ENCODE data around the gene ERFL. TPM values are rescaled to one million over a fixed set of nuclear protein-coding genes. Genes with fewer than 3 reads are reported as not detected.
A peak's percentile ranks its signal among the peaks of the same experiment; 100 is the strongest.

ERFL gene
- total RNA-seq, 2 donors from 2014 or later = 0.36 to 1.9 TPM

- 47% methylated on average over 22 of the region's 22 CpGs for WGBS
- H3K9me3 ChIP-seq = no peaks in the 10 kb centered on the region
- H3K27me3 ChIP-seq (replicated peaks; ENCODE audit: insufficient read depth) = no peaks in the 10 kb centered on the region
- no peak for DNase-seq (ENCODE audit: low spot score)
- TF ChIP-seq POLR2A (IDR thresholded peaks at IDR 0.05) (no peak), CTCF (IDR thresholded peaks at IDR 0.05) (no peak), POLR2AphosphoS5 (IDR thresholded peaks at IDR 0.05) (no peak)
- no peaks in the 10 kb centered on the region for H3K36me3 ChIP-seq
- intact Hi-C loops (cut with DNase I) = no loop called here
- no peak overlapping the region for H3K4me3 ChIP-seq
- no peak overlapping the region for H3K27ac ChIP-seq
- H3K4me1 ChIP-seq (replicated peaks) = peaks cover 9% of the 10 kb centered on the region
Observed at GRCh38 chr19:41937525-41938468, 9.5 kb upstream of the ERFL start.

GRCh38 chr19:41936961-41937360 lies 8.7 kb upstream of the ERFL start:
- Histone ChIP-seq H3K27me3 (replicated peaks; ENCODE audit: insufficient read depth) (peaks cover 3% of the 10 kb centered on the region), H3K36me3 (no peaks in the 10 kb centered on the region), H3K27ac (no peak overlapping the region), H3K4me3 (no peak overlapping the region), H3K4me1 (replicated peaks) (peaks cover 9% of the 10 kb centered on the region), H3K9me3 (no peaks in the 10 kb centered on the region)
- no peak for TF ChIP-seq POLR2A (IDR thresholded peaks at IDR 0.05)
- WGBS = 56% methylated on average over 13 of the region's 15 CpGs
- intact Hi-C loops (cut with DNase I) = no loop called here
- no peak for DNase-seq (ENCODE audit: low spot score)

GRCh38 chr19:41936416-41936850 lies 8.2 kb upstream of the ERFL start:
- intact Hi-C loops (cut with DNase I) = no loop called here
- no peak for DNase-seq (ENCODE audit: low spot score)
- no peaks in the 10 kb centered on the region for H3K9me3 ChIP-seq
- WGBS = 70% methylated on average over 8 of the region's 8 CpGs
- no peaks in the 10 kb centered on the region for H3K36me3 ChIP-seq
- TF ChIP-seq POLR2AphosphoS5 (IDR thresholded peaks at IDR 0.05) (no peak), CTCF (IDR thresholded peaks at IDR 0.05) (no peak), POLR2A (IDR thresholded peaks at IDR 0.05) (no peak)
- H3K4me3 ChIP-seq = no peak overlapping the region
- H3K27me3 ChIP-seq (replicated peaks; ENCODE audit: insufficient read depth) = peaks cover 3% of the 10 kb centered on the region
- peaks cover 9% of the 10 kb centered on the region for H3K4me1 ChIP-seq (replicated peaks)
- H3K27ac ChIP-seq = no peak overlapping the region

GRCh38 chr19:41935760-41936415 lies 7.6 kb upstream of the ERFL start:
- Histone ChIP-seq H3K27ac (no peak overlapping the region), H3K4me1 (replicated peaks) (peaks cover 9% of the 10 kb centered on the region), H3K36me3 (no peaks in the 10 kb centered on the region), H3K27me3 (replicated peaks; ENCODE audit: insufficient read depth) (peaks cover 3% of the 10 kb centered on the region), H3K9me3 (no peaks in the 10 kb centered on the region), H3K4me3 (no peak overlapping the region)
- no peak for TF ChIP-seq POLR2A (IDR thresholded peaks at IDR 0.05)
- no peak for TF ChIP-seq CTCF (IDR thresholded peaks at IDR 0.05)
- no peak for TF ChIP-seq POLR2AphosphoS5 (IDR thresholded peaks at IDR 0.05)
- no peak for DNase-seq (ENCODE audit: low spot score)
- intact Hi-C loops (cut with DNase I) = no loop called here
- WGBS = 18% methylated on average over 24 of the region's 26 CpGs

- peak; percentile 53 for DNase-seq (ENCODE audit: low spot score)
- peaks cover 4% of the 10 kb centered on the region for H3K27me3 ChIP-seq (replicated peaks; ENCODE audit: insufficient read depth)
- intact Hi-C loops (cut with DNase I) = no loop called here
Observed at GRCh38 chr19:41934849-41935374, 6.7 kb upstream of the ERFL start.

More at GRCh38 chr19:41934849-41935374, 6.7 kb upstream of the ERFL start:
- Histone ChIP-seq H3K4me1 (replicated peaks) (peaks cover 1% of the 10 kb centered on the region), H3K36me3 (no peaks in the 10 kb centered on the region), H3K4me3 (no peak overlapping the region), H3K9me3 (no peaks in the 10 kb centered on the region), H3K27ac (no peak overlapping the region)
- TF ChIP-seq CTCF (IDR thresholded peaks at IDR 0.05) (peak; percentile 61 to 82 (median 72)), POLR2AphosphoS5 (IDR thresholded peaks at IDR 0.05) (no peak), POLR2A (IDR thresholded peaks at IDR 0.05) (no peak)
- WGBS = 23% methylated on average over 7 of the region's 7 CpGs

Data from prostate gland (tissue), 2 donors.